Kidney epithelial cell (primary cell): ENCODE data around the gene GASK1A. TPM values are rescaled to one million over a fixed set of nuclear protein-coding genes. Genes with fewer than 3 reads are reported as not detected.

Source experiments
- DNase-seq: peaks from one replicate; pipeline ENCODE4 v3.0.0-alpha.2; 2010; ENCODE audit warnings: low read depth
- H3K27me3 ChIP-seq: 2 replicates; pipeline ENCODE4 v1.6.0; 2011; ENCODE audit warnings: low read length; ENCODE audit not compliant: control insufficient read depth, insufficient read depth
- H3K36me3 ChIP-seq: 2 replicates; pipeline ENCODE4 v1.5.1; 2011; ENCODE audit warnings: low read length; ENCODE audit not compliant: control insufficient read depth, insufficient read depth
- H3K4me3 ChIP-seq: 2 replicates; pipeline ENCODE4 v1.5.1; 2011; ENCODE audit warnings: low read depth, mild to moderate bottlenecking, control low read depth, low read length
- total RNA-seq: library from RNA; depleted of rRNA; stranded (reverse); fragments of >200 nt; gene quantifications from 2 replicates; pipeline ENCODE4 v1.2.3, GENCODE V29; 2015
- TF ChIP-seq, protein P1 (sequence below): IDR thresholded peaks from 2 replicates; pipeline ENCODE4 v1.5.1; 2011; ENCODE audit warnings: mild to moderate bottlenecking, moderate library complexity, low read length, control low read depth, inconsistent platforms; ENCODE audit not compliant: insufficient read depth, poor library complexity, severe bottlenecking

The GASK1A gene
- total RNA-seq, 1 donor from 2014 or later = 1.0 TPM

DNA sequence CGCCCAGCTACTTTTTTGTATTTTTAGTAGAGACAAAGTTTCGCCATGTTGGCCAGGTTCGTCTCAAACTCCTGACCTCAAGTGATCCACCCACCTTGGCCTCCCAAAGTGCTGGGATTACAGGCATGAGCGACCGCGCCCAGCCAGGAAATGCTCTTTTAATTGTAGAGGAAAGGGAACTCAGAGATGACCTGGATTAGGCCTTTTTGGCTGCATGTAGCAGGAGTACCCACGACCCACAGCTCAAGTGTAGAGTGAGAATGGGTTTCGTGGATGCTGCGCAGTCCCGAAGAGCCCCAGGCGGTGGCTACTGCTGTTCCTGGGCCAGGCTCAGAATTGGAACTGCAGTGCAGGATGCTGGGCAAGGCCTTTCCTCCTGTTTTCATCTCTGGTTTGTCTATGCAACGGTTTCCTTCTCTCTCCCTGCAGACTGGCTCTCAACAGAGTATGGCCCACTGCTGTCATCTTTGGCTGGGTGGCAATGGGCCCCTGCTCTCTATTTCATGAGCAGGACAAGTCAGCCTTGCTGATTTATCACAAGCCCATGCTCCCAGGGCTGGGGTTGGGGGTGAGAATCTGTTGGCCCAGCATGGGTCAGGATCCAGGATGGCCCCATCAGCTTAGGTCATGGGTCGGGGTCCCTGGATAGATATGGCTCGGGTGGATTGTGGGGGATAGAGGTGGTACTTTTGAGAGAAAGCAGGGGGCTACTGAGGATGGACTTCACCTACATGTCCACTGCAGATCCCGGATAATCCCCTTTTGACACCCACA is 51.2 kb downstream of the GASK1A start:
- Histone ChIP-seq H3K4me3 (no peak overlapping the region), H3K36me3 (no peaks in the 10 kb centered on the region), H3K27me3 (no peaks in the 10 kb centered on the region)
- no peak for DNase-seq
- TF ChIP-seq, protein P1, sequence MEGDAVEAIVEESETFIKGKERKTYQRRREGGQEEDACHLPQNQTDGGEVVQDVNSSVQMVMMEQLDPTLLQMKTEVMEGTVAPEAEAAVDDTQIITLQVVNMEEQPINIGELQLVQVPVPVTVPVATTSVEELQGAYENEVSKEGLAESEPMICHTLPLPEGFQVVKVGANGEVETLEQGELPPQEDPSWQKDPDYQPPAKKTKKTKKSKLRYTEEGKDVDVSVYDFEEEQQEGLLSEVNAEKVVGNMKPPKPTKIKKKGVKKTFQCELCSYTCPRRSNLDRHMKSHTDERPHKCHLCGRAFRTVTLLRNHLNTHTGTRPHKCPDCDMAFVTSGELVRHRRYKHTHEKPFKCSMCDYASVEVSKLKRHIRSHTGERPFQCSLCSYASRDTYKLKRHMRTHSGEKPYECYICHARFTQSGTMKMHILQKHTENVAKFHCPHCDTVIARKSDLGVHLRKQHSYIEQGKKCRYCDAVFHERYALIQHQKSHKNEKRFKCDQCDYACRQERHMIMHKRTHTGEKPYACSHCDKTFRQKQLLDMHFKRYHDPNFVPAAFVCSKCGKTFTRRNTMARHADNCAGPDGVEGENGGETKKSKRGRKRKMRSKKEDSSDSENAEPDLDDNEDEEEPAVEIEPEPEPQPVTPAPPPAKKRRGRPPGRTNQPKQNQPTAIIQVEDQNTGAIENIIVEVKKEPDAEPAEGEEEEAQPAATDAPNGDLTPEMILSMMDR = no peak

DNA sequence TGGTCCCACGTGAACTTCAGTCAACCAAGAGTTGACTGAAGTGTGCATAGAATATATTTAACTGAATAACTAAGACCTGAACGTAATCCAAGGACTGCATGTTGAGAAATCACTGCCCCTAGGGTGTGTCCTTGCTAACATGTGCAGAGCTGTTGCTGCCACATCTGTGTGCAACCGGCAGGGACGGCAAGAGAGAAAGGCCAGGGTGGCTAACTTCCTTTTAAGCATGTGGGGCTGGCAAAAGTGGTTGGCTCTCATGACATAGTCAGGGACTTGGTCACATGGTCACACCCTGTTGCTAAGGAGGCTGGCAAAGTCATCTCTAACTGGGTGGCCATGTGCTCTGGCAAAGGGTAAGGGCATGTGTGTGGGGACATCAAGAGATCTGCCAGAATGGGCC is 52.4 kb downstream of the GASK1A start:
- Histone ChIP-seq H3K36me3 (no peaks in the 10 kb centered on the region), H3K27me3 (no peaks in the 10 kb centered on the region), H3K4me3 (no peak overlapping the region)
- no peak for DNase-seq
- TF ChIP-seq, protein P1 = no peak

DNA sequence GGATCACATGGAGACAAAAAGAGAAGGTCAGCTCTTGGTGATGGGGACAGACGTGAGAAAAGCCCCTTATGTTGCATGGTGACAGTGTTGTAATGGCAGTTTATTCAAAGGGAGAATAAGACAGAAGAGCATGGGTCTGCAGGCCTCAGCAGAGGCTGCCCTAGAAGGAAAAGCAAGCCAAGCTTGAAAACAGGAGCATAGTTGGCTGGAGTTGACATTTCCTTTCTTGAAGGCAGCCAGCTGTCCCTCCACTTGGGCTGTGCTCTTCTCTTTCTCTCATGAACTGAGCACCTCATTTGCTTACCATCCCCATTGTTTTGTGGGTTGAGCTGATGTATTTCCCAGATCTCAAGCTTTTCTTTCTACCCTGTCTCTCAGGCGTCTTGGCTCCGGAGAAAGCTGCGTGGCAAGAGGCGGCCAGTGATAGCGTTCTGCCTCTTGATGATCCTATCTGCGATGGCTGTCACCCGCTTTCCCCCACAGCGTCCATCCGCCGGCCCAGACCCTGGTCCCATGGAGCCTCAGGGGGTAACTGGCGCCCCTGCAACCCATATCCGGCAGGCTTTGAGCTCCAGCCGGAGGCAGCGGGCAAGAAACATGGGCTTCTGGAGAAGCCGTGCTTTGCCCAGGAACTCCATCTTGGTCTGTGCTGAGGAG is 52.9 kb downstream of the GASK1A start:
- no peak for DNase-seq
- TF ChIP-seq, protein P1 = no peak

DNA sequence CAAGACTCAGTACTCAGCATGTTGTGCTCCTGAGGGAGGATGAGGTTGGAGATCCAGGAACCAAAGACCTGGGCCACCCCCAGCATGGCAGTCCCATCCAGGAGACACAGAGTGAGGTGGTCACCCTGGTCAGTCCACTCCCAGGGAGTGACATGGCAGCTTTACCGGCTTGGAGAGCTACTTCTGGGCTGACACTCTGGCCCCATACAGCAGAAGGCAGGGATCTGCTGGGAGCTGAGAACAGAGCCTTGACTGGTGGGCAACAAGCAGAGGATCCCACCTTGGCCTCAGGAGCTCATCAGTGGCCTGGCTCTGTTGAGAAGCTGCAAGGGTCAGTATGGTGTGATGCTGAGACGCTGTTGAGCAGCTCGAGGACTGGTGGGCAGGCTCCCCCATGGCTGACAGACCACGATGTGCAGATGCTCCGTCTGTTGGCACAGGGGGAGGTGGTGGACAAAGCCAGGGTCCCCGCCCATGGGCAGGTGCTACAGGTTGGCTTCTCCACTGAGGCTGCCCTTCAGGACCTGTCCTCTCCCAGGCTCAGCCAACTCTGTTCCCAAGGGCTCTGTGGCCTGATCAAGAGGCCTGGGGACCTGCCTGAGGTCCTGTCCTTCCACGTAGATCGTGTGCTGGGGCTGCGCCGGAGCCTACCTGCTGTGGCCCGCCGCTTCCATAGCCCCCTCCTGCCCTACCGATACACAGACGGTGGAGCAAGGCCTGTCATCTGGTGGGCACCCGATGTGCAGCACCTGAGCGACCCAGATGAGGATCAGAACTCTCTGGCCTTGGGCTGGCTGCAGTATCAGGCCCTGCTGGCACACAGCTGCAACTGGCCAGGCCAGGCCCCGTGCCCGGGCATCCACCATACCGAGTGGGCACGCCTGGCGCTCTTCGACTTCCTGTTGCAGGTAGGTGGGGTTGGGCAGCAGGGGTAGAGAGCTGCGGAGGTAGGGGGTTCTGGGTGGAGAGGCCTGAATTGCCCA is 53.8 kb downstream of the GASK1A start:
- H3K27me3 ChIP-seq = no peaks in the 10 kb centered on the region
- TF ChIP-seq, protein P1 = no peak
- no peaks in the 10 kb centered on the region for H3K36me3 ChIP-seq
- no peak overlapping the region for H3K4me3 ChIP-seq
- DNase-seq = no peak

More for the DNA sequence above, 52.9 kb downstream of the GASK1A start:
- Histone ChIP-seq H3K36me3 (no peaks in the 10 kb centered on the region), H3K4me3 (no peak overlapping the region), H3K27me3 (no peaks in the 10 kb centered on the region)

DNA sequence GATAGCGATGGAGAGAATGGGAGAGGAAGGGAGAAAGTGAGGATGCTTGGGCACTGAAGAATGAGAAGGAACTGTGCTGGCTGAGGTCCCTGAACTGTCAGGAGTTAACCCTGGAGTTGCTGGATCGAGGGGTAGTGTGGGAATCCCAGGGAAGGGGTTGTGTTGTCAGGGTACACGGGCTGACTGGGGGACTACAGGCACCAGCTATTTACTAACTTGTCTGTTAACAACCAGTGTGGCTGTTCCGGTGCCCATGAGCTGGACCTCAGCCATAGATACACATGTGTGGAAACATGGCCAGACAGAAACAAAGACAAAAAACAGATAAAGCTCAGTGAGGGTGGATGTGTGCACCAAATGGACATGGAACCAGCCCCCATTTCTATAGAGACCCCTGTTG is 55.1 kb downstream of the GASK1A start:
- no peak for DNase-seq
- no peaks in the 10 kb centered on the region for H3K27me3 ChIP-seq
- H3K4me3 ChIP-seq = no peak overlapping the region
- no peaks in the 10 kb centered on the region for H3K36me3 ChIP-seq
- TF ChIP-seq, protein P1 = no peak
